Right lung (tissue), 5 donors: ENCODE data around the gene GON7. TPM values are rescaled to one million over a fixed set of nuclear protein-coding genes. Genes with fewer than 3 reads are reported as not detected.
"Not testable (repeated sequence)": the region's sequence is repeated elsewhere in the genome, so short reads cannot be mapped to it uniquely, and the experiment has no call there.

ENCODE experiments used
- DNase-seq, 2 donors: peaks; one replicate each; pipeline ENCODE4 v3.0.0-alpha.2; 2013
- polyA plus RNA-seq, 5 donors: library from polyadenylated mRNA; unstranded; fragments of 120-200 nt; gene quantifications; one replicate each; pipeline versions ENCODE4 v1.2.1 to v1.2.3, GENCODE V29; 2013; ENCODE audit warnings: inconsistent platforms in 1 of 5, low replicate concordance in 1 of 5; ENCODE audit not compliant: insufficient read length in 5 of 5, insufficient read depth in 1 of 5

Gene GON7
- polyA plus RNA-seq, 5 donors = 13.9 to 16.3 (median 15.4) TPM

DNA sequence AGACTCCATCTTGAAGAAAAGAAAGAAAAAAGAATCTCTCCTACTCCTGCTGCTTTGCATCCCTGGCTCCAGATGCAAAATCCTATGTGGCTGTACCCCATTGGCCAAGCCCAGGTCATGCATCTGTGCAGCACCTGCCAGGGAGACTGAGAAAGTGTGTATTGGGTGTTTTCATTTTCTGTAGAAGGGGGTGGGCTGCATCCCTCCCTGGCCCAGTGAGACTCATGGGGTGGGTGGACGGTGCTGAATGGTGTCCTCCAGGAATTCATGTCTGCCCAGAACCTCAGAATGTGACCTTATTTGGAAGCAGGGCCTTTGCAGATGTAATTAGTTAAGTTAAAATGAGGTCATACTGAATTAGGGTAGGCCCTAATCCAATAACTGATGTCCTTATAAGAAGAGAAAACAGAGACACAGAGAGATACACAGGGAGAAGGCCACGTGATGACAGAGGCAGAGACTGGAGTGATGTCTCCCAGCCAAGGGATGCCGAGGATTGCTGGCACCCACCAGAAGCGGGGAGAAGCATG, 45.4 kb downstream of the GON7 start:
- DNase-seq = no peak

DNA sequence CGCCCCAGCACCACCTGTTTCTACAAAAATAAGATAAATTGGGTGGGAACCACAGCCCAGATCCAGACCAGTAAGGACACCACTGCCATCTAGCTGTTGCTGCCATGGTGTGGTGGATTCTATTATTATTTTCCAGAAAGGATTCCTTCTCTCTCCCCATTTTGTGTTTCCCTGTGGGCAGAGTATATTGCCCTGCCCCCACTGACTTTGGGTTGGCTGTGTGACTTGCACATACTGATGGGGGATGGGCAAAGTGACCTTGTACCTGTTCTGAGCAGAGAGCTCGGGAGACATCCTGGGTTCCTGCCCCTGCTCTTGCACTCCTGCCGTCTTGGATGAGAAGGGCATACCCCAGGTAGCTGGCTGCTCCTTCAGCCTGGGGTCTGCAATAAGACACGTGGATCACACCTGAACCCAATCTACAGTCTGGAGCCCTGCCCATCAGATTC, 46.5 kb downstream of the GON7 start:
- no peak for DNase-seq

DNA sequence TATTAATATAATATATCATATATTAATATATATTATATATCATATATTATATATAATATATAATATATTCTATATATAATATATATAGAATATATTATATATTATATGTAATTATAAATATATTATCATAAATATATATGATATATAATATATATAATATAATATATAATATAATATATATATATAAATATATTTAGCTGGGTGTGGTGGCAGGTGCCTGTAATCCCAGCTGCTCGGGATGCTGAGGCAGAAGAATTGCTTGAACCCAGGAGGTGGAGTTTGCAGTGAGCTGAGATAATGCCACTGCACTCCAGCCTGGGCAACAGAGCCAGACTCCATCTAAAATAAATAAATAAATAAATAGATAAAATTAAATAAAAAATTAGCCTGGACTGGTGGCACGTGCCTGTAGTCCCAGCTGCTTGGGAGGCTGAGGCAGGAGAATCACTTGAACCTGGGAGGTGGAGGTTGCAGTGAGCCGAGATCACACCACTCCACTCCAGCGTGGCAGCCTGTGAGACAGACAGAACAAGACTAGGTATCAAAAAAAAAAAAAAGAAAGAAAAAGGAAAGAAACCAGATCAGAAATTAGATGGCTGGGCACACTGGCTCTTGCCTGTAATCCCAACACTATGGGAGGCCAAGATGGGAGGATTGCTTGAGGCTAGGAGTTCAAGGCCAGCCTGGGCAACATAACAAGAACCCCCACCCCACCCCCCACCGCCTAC, 47.1 kb downstream of the GON7 start:
- not testable (repeated sequence) for DNase-seq

DNA sequence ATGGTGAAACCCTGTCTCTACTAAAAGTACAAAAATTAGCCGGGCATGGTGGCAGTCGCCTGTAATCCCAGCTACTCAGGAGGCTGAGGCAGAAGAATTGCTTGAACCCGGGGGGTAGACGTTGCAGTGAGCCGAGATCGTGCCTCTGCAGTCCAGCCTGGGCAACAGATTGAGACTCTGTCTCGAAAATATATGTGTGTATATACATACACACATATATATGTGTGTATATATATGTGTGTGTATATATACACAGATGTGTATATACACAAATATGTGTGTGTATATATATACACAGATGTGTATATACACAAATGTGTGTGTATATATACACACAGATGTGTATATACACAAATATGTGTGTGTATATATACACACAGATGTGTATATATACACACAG, 48.5 kb downstream of the GON7 start:
- DNase-seq = not testable (repeated sequence)

DNA sequence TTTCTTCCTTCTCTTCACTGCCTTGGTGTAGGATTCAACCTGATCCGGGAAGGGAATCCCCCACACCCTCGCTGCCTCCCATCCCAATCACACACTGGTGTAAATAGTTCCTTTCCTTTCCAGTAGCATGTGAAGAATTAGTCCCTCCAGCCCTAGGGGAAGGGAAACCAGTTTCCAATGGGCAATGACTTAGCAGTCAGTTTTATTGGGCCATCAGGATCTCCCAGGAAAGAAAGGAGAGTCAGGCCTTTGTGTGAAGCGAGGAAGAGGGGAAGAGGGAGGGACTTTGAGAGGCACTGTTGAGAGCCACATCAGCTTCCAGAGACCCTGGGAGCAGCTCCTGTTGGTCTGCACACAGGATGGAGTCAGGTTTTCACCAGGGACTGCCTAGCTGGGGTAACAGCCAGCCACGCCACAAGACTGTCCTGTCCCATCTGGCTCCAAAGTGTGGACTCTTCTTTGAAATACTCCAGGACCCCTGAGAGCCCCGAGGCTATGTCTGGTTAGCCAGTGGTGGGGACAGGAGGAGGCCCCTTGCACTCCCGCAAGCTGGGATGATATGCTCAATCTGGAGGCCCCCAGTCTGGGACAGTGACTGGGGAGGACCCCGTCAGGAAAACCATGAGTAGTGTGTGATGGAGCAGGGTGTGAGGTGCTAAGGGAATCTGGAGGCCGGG, 50.0 kb downstream of the GON7 start:
- DNase-seq = no peak

DNA sequence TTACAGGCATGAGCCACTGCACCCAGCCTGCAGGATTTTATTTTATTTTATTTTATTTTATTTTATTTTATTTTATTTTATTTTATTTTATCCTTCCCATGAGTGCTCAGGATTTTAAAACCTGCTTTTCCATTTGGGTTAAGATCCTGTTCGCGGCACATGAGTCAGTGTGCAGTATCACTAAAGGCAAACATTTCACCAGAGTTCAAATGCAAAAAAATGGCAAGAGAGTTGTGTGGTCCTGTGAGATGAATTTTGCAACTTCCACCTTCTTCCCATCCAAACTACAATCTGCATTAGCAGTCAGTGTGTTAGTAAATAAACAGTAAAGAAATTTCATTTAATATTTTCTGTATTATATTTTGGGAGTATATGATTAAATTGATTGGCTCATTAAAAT, 51.2 kb downstream of the GON7 start:
- no peak for DNase-seq

DNA sequence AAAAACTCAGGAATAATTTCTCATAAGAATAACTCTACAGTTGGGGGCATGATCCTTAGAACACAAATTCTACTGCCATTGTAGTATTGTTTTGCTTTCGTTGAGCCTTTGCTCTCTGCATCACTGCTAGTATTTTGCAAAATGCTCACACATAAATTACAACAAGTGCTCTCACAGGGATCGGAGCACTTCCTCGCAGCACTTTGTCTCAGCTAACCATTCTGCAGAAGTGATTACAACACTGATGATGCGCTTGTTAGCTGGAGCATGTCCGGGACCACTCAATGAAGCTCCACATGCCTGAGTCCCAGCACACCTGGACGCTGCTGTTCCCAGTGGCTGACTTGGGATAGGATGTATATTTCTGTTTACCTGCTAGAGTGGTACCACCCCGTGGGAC, 53.7 kb downstream of the GON7 start:
- no peak for DNase-seq

Other genes starting within 250 kb of the GON7 start
- 10 to 100 TPM; 17.4 to 26.1 (median 19.9) TPM for gene ITPK1, start 91.1 kb downstream of the GON7 start, polyA plus RNA-seq
- gene MOAP1, start 22.2 kb downstream of the GON7 start, polyA plus RNA-seq = 10 to 100 TPM; 29.9 to 37.0 (median 35.3) TPM
- gene LYSET, start 21.7 kb downstream of the GON7 start, polyA plus RNA-seq = 10 to 100 TPM; 24.0 to 25.1 (median 24.5) TPM
- gene UBR7, start 191 bp upstream of the GON7 start, polyA plus RNA-seq = 10 to 100 TPM; 27.7 to 40.6 (median 33.4) TPM
- gene BTBD7, start 126.0 kb upstream of the GON7 start, polyA plus RNA-seq = 10 to 100 TPM; 28.7 to 44.5 (median 39.0) TPM
- under 1 TPM; 0.36 to 0.94 (median 0.54) TPM for gene COX8C, start 140.1 kb upstream of the GON7 start, polyA plus RNA-seq
- under 1 TPM; 0.31 to 0.59 (median 0.55) TPM for gene UNC79, start 223.9 kb upstream of the GON7 start, polyA plus RNA-seq